ENCODE data around the gene MEIOB.

- TF ChIP-seq, protein P1, sequence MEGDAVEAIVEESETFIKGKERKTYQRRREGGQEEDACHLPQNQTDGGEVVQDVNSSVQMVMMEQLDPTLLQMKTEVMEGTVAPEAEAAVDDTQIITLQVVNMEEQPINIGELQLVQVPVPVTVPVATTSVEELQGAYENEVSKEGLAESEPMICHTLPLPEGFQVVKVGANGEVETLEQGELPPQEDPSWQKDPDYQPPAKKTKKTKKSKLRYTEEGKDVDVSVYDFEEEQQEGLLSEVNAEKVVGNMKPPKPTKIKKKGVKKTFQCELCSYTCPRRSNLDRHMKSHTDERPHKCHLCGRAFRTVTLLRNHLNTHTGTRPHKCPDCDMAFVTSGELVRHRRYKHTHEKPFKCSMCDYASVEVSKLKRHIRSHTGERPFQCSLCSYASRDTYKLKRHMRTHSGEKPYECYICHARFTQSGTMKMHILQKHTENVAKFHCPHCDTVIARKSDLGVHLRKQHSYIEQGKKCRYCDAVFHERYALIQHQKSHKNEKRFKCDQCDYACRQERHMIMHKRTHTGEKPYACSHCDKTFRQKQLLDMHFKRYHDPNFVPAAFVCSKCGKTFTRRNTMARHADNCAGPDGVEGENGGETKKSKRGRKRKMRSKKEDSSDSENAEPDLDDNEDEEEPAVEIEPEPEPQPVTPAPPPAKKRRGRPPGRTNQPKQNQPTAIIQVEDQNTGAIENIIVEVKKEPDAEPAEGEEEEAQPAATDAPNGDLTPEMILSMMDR (IDR thresholded peaks at IDR 0.05; ENCODE audit: poor library complexity), result no peak
- no peak for TF ChIP-seq EZH2 (IDR thresholded peaks at IDR 0.05; ENCODE audit: borderline replicate concordance)
Observed at GRCh38 chr16:1787322-1788094, 84.5 kb downstream of the MEIOB start.

Data from hepatocyte (in vitro differentiated cells).